Heart right ventricle (tissue), 16 donors: Measurements from ENCODE around the gene TENM4. TPM values are rescaled to one million over a fixed set of nuclear protein-coding genes. Genes with fewer than 3 reads are reported as not detected.

Experiments
- ATAC-seq, 8 donors: fragments of 200-7000 bp; cut with Tn5 transposase; one replicate each; pipeline ENCODE4 v1.9.1; 2020; ENCODE audit warnings: mild to moderate bottlenecking in 8 of 8, moderate library complexity in 8 of 8, moderate number of reproducible peaks in 1 of 8
- DNase-seq, 2 donors: peaks; one replicate each; pipeline ENCODE4 v3.0.0-alpha.2; 2020
- H3K27ac ChIP-seq, 10 donors: fragments of 200-600 bp; sonication (generic) in 2 of 10; one replicate each; pipeline versions ENCODE4 v1.5.0 to v1.8.0; 2020 to 2022; ENCODE audit warnings: mild to moderate bottlenecking in 3 of 10
- H3K27me3 ChIP-seq, 7 donors: fragments of 200-600 bp; one replicate each; pipeline ENCODE4 v1.8.0; 2021 to 2022; ENCODE audit warnings: mild to moderate bottlenecking in 2 of 7
- H3K36me3 ChIP-seq, 9 donors: fragments of 200-600 bp; sonication (generic) in 1 of 9; one replicate each; pipeline versions ENCODE4 v1.5.0 to v1.8.0; 2020 to 2022; ENCODE audit warnings: mild to moderate bottlenecking in 2 of 9
- H3K4me1 ChIP-seq, 9 donors: fragments of 200-600 bp; sonication (generic) in 1 of 9; one replicate each; pipeline versions ENCODE4 v1.5.0 to v1.8.0; 2020 to 2022; ENCODE audit warnings: mild to moderate bottlenecking in 4 of 9
- H3K4me3 ChIP-seq, 10 donors: fragments of 200-600 bp; sonication (generic) in 2 of 10; one replicate each; pipeline versions ENCODE4 v1.5.0 to v1.8.0; 2020 to 2022; ENCODE audit warnings: mild to moderate bottlenecking in 7 of 10, moderate library complexity in 2 of 10
- H3K9me3 ChIP-seq, 11 donors: fragments of 200-600 bp in 10 of 11; sonication (generic) in 2 of 11; one replicate each; pipeline versions ENCODE4 v1.5.0 to v1.8.0; 2013 to 2022; ENCODE audit warnings: mild to moderate bottlenecking in 2 of 11, control low read depth in 1 of 11, moderate library complexity in 1 of 11
- WGBS, 2 donors: extraction: QIAGEN DNeasy Blood & Tissue Kit; methylation state at CpG; one replicate each; pipeline ENCODE4 v1.1.7; 2013; ENCODE audit warnings: inconsistent platforms in 1 of 2; 5-methylcytosine and 5-hydroxymethylcytosine counted together
- intact Hi-C, 10 donors: fragments of 100-400 bp; cut with DNase I; formaldehyde crosslinking; loops; one replicate each; pipeline versions ENCODE4 v1.11.1 to v1.14.2; 2022
- polyA plus RNA-seq, 2 donors: library from polyadenylated mRNA; stranded (reverse); fragments of 200-250 nt; gene quantifications; one replicate each; pipeline ENCODE4 v1.2.3, GENCODE V29; 2013
- total RNA-seq, 10 donors: library from RNA; stranded (reverse); fragmentation: NEBNext Ultra II Directional in 3 of 10; extraction: Animal tissue kit (Norgen Biotek cat#: 25700) in 3 of 10; gene quantifications; one replicate each; pipeline versions ENCODE4 v1.2.1 to v1.2.4, GENCODE V29; 2021 to 2023
- TF ChIP-seq, protein P1 (sequence below), 9 donors: fragments of 200-600 bp; sonication (generic) in 2 of 9; IDR thresholded peaks; one replicate each; pipeline versions ENCODE4 v1.5.0 to v1.8.0; 2021 to 2022; ENCODE audit warnings: antibody characterized with exemption in 9 of 9, mild to moderate bottlenecking in 5 of 9, moderate library complexity in 1 of 9
- donor health status: Arrhythmogenic right ventricular cardiomyopathy.
- donor health status: ischemic (EF 13 %, LVEDD 7.1; RV severe dilation, severe dysfunction).
- donor health status: healthy with polysubstance abuse.
- donor health status: DM: no; HTN: yes; CAD: no.
- donor health status: DM: no; HTN: no; CAD: no.
- donor health status: ischemic (EF 25% LVEDD 6.9; RV normal size, moderate dysfunction).
- donor health status: ischemic (EF 25% LVEDD 5.7; RV mildly dilated, moderate dysfunction).
- donor health status: healthy.
- donor health status: DM: yes; HTN: yes; CAD: no.
- donor health status: Ischemic cardiomyopathy.
- donor health status: ischemic (EF 35%, LVEDD 5.7; RV mildly dilated, moderate dysfunction).
- donor health status: nonischemic (EF 11% LVEDD 7.7; RV severe dilation, severe dysfunction).
- donor health status: DM: yes; HTN: yes; CAD: no.
- donor health status: PGD.
- donor health status: ischemic (EF 29% LVEDD 5.4; RV normal size, mild dysfunction).
- donor health status: nonischemic (EF 23%, LVEDD 6.1; RV moderate dilation, normal function).

Gene TENM4
- total and polyA plus RNA-seq, 12 donors: 0.10 to 3.6 (median 0.91) TPM

GRCh38 chr11:79206951-79207350, 233.9 kb downstream of the TENM4 start:
- intact Hi-C loops: no loop called here
- H3K4me1 ChIP-seq: no peaks in the 10 kb centered on the region
- DNase-seq (no peak), ATAC-seq (no peak)
- no peak overlapping the region for H3K27ac ChIP-seq
- H3K4me3 ChIP-seq: no peak overlapping the region
- 61 to 69% methylated on average over 4 of the region's 4 CpGs for WGBS, 2 donors
- TF ChIP-seq, protein P1, sequence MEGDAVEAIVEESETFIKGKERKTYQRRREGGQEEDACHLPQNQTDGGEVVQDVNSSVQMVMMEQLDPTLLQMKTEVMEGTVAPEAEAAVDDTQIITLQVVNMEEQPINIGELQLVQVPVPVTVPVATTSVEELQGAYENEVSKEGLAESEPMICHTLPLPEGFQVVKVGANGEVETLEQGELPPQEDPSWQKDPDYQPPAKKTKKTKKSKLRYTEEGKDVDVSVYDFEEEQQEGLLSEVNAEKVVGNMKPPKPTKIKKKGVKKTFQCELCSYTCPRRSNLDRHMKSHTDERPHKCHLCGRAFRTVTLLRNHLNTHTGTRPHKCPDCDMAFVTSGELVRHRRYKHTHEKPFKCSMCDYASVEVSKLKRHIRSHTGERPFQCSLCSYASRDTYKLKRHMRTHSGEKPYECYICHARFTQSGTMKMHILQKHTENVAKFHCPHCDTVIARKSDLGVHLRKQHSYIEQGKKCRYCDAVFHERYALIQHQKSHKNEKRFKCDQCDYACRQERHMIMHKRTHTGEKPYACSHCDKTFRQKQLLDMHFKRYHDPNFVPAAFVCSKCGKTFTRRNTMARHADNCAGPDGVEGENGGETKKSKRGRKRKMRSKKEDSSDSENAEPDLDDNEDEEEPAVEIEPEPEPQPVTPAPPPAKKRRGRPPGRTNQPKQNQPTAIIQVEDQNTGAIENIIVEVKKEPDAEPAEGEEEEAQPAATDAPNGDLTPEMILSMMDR (IDR thresholded peaks at IDR 0.05): no peak
- H3K36me3 ChIP-seq: no peaks in the 10 kb centered on the region
- H3K27me3 ChIP-seq: no peaks in the 10 kb centered on the region
- H3K9me3 ChIP-seq: no peaks in the 10 kb centered on the region

DNA sequence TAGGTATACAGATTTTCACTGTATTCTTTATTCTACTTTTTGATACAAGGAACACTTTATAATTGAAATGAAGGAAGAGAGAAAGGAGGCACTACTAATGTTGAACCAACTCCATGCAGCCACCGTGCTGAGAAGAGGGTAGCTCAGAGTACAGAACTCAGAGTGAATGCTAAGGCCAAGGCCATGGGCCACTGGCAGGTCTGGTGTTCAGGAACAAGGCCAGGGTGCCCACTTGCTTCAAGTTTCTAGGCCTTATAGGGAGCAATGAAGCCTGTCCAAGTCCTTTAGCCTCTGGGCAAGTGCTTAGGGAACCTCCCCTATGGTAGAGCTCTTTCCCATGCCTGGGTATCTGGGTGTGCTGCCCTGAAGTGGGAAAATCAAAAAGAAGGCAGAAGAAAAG, 235.0 kb downstream of the TENM4 start:
- no peaks in the 10 kb centered on the region for H3K27me3 ChIP-seq
- no peak overlapping the region for H3K4me3 ChIP-seq
- WGBS, 2 donors: 93 to 94% methylated on average over 1 of the region's 1 CpG
- H3K9me3 ChIP-seq: peaks cover 0 to 4% (median 0%) of the 10 kb centered on the region in 11 donors
- H3K36me3 ChIP-seq: no peaks in the 10 kb centered on the region
- no peaks in the 10 kb centered on the region for H3K4me1 ChIP-seq
- ATAC-seq: no peak
- TF ChIP-seq, protein P1 (IDR thresholded peaks at IDR 0.05): no peak
- intact Hi-C loops: no loop called here
- H3K27ac ChIP-seq: no peak overlapping the region
- DNase-seq: no peak

GRCh38 chr11:79201677-79202347, 239.0 kb downstream of the TENM4 start:
- TF ChIP-seq, protein P1 (IDR thresholded peaks at IDR 0.05): no peak
- no peak overlapping the region for H3K4me3 ChIP-seq
- DNase-seq (no peak), ATAC-seq (no peak)
- 71 to 77% methylated on average over 3 of the region's 3 CpGs for WGBS, 2 donors
- peaks cover 0 to 20% (median 2%) of the 10 kb centered on the region in 9 donors for H3K4me1 ChIP-seq
- intact Hi-C loops: no loop called here
- H3K9me3 ChIP-seq: peaks cover 0 to 10% (median 0%) of the 10 kb centered on the region in 11 donors
- H3K36me3 ChIP-seq: no peaks in the 10 kb centered on the region
- H3K27me3 ChIP-seq: no peaks in the 10 kb centered on the region
- no peak overlapping the region for H3K27ac ChIP-seq

GRCh38 chr11:79200398-79201070, 240.3 kb downstream of the TENM4 start:
- peak in 5 of 8 donors; percentile 12 to 66 (median 40) for ATAC-seq
- H3K27ac ChIP-seq: peak overlapping the region in 6 of 10 donors; percentile 41 to 76 (median 64)
- H3K9me3 ChIP-seq: peaks cover 0 to 10% (median 0%) of the 10 kb centered on the region in 11 donors
- no peaks in the 10 kb centered on the region for H3K36me3 ChIP-seq
- WGBS, 2 donors: 68 to 71% methylated on average over 5 of the region's 5 CpGs
- H3K4me1 ChIP-seq: peaks cover 0 to 20% (median 2%) of the 10 kb centered on the region in 9 donors
- intact Hi-C loops: no loop called here
- TF ChIP-seq, protein P1 (IDR thresholded peaks at IDR 0.05): no peak
- DNase-seq: no peak
- no peaks in the 10 kb centered on the region for H3K27me3 ChIP-seq
- H3K4me3 ChIP-seq: no peak overlapping the region
